ENCODE results near the gene MGA.

Gene MGA

DNA sequence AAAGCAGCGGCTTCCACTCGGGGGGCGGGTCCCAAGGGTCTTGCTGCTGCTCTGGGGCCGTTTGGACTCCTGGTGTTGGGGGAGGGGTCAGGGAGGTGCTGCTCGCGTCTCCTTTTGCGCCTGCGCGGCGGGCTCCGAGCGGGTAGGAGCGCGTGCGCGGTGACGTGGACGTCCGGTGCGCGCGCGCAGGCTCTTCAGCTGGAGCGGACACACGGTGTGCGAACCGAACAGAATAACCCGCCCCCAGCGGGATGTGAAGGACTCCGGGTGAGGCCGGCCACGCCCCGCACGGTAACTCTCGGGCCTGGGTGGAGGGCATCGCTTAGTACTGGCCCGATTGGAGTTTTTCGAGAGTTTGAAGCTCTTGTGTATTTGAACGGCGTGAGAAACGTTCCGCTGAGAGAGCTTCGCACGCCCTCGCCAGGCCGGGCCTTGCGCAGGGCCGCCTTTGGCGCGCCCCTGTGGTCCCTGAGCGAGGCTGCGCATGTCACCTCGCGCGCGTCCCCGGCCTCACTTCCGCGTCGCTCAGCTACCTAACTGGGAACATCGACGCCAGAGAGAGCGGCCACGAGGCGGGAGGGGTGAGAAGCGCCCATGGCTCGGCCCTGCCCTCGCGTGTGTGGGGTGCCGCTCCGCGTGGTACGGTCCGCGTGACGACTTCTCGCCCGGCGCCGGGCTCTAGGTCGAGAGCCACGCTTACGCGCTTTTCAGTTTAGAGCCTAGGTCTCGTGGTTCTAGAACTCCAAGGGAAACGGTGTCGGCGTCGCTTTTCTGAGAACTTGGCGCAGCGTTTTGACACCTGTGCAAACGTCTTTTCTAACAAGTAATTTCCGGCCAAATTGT, at the start of gene MGA:
Gene MGA (plus strand): TSS at position 171 of the 843 bp plus-strand sequence.
- DNase-seq (ENCODE audit: low read depth): peak; percentile 75

DNA sequence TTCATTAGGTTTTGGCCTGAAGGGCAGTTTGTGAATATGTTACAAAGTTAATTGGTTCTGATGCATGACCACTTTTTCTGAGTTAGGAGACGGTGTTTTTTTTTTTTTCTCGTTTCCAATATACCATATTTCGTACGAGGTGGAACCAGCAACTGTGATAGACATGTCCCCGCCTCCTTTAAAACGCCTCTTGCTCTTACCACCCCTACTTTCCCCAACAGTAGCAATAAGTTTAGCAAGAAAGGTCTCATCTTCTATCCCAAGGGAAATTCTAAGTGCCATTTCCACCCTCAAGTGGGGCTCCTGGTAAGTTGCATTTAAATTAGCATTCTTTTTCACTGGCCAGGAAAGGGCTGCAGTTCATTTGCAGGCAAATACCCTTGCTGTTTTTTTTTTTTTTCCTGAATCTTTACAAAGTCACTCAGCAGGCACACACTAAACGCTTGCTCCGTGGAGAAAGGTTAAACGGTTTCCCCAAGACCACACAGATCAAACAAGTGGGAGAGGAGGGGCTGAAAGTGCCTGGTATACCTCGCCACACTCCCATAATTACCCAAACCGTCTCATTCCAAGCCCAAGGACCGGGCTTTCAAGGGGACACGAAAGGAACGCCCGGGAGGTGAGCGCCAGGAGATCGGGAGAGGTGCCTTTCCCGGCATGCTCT, 39.5 kb upstream of the MGA start:
- no peak for DNase-seq (ENCODE audit: low read depth)

DNA sequence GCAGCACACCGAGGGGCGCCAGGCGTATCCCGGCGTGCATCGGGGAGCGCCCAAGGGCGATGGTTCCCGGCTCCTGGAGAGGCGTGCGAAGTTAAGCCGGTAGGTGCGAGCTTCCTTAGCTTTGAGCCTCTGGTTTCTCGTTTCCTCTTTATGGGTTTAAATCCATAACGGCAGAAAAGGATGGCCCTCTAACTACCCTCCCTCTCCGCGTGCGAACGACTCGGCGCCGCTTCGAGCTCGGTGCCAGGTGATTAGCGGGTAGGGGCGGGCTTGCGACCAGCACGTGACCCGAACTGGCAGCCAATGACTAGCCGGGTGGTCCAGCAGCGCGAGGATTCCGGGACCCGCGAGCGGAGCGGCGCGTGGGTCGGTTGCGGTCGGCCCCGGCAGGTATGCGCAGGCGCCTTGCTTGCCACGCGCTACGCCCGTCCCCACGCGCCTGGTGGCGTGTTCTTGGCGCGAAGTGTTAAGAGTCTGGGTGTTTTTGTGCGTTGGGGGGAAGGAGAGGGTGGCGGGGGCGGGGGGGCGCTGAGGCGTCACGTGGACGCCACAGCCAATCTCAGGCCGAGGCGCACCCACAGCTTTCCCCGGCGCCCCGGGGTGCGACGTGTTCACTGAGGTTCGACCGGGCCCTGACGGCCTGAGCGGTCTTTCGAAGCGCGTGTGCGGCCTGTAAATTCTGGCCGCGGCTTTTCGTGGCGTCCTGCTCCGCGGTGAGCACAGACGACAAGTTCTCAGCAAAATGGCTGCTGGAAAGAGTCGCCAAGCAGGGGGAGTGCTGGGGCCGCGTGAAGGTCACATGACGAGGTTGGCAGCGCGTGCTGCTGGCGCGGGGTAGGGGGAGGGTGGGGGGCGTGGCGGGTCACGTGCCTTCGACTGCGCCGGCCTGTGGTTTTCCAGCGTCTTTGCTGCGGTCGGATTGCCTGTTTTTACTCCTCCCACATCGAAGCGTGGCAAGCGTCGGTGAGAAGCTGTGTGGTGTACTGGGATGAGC, 38.7 kb upstream of the MGA start:
- DNase-seq (ENCODE audit: low read depth): peak; percentile 55

DNA sequence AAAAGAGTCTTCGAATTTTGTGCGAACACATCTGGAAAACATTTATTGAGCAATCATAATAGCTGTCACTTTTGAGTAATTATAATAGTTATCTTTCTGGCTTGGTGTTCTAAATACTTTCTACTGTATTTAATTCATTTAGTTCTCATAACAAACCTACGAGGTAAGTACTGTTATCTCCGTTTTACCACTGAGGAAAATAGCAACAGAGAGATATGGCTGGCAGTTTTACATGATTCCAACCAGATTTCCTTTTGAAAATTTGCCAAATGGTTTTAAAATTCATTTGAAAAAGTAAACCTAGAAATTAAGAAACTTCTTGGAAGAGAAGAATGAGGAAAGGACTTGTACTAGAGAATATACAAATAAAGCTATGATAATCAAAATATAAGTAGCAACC, 37.3 kb upstream of the MGA start:
- no peak for DNase-seq (ENCODE audit: low read depth)

DNA sequence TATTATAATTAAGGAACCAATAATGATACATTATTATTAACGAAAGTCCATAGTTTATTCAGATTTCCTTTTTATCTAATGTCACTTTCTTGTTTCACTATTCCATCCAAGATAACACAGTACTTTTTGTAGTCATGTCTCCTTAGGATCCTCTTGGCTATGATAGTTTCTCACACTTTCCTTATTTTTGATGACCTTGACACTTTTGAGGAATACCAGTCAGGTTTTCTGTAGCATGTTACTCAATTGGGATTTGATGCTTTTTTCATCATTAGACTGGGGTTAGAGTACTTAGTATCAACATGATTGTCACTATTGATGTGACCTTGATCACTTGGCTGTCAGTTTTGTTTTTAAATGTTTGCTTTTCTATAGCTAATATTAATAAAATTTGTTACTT, 33.0 kb upstream of the MGA start:
- no peak for DNase-seq (ENCODE audit: low read depth)

DNA sequence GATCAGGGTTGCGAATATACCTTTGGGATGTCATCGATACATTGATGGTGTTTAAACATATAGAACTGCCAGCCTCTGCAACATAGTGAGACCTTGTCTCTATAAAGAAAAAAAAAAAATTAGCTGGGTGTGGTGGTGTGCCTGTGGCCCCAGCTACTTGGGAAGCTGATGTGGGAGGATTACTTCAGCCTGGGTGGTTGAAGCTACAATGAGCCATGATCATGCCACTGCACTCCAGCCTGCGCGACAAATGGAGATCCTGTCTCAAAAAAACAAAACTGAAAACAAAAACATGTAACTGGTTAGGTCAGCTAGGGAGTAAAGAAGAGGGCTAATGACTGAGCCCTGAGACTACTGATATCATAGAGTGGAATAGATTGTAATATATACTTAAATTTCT, 30.7 kb upstream of the MGA start:
- DNase-seq (ENCODE audit: low read depth): no peak

DNA sequence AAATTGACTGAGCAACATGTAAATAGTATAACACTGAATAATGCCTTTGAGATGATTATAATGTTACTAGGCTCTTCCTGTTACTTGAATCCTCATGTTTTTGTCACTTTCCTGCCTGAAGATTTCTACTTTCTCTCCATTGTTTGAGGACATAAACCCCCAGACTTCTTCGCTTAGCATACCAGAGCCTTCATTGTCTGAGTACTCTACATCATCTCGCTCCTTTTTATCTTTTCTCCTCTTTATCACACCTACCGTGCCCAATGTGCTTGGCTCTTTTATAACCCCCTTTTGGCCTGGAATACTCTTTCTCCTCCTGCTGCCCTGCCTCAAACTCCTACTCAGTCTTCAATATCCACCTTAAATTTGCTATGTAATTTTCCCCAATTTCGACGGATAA, 30.3 kb upstream of the MGA start:
- DNase-seq (ENCODE audit: low read depth): no peak

DNA sequence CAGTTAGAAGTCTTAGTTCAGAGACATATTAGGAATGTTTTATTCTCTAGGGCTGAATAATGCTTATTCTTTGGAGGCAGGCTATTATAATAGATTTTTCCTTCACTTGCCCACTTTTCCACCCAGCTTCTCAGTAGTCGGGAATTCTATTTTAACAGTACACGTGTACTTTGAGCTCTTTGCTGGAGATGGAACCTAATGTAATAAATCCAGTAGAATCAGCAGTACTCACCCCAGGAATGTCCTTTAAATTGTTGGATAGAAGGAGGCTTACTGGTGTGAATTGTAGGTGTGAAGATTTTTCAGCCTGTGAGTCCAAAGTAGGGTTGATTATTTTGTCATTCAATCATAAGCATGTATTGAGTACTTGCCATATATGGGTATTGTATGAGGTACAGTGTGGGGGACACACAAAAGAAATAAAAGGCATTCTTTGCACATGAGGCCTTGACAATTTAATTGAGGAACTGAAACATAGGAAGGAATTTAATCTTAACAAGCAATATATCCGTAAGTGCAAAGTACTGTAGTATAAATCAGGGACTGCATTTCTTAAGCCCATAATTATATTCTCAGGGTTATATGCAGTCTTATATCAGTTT, 29.5 kb upstream of the MGA start:
- no peak for DNase-seq (ENCODE audit: low read depth)

DNA sequence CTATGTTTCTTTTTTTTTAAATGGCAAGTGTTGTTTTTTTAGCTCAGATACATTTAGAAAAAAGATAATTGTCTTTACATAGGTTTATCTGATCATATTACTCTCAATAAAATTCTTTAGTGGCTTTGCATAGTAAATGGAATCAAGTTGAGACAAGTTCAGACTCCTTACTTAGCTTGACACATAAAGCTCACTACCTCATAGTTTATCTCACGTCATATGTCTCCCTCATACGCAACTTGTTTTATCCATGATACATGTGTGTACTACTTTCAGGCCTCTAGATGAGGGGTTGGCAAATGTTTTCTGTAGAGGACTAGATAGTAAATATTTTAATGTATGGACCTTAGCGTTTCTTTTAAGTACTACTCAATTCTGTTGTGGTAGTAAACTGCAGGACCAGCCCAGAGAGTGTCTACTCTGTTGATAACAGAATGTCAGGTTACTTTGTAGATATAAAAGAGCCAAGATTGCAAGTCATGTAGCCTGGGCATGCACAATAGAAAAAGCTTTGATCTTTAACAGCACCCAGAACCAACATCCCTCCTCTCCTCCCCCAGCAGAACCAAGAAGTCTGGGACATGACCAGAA, 28.2 kb upstream of the MGA start:
- DNase-seq (ENCODE audit: low read depth): no peak

DNA sequence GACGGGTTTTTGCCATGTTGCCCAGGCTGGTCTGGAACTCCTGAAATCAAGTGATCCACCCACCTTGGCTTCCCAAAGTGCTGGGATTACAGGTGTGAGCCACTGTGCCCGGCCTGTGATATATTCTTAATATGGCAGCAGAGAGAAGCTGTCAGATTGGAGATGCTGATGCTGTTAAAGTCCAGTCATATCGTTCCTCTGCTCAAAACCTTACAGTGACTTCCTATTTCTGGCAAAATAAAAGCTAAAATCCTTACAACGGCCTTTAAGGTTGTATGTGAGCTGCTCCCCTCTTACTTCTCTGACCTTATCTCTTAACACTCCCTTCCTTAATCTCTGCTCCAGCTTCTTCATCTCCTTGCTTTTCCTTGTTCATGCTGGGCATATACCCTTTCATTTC, 26.6 kb upstream of the MGA start:
- no peak for DNase-seq (ENCODE audit: low read depth)

DNA sequence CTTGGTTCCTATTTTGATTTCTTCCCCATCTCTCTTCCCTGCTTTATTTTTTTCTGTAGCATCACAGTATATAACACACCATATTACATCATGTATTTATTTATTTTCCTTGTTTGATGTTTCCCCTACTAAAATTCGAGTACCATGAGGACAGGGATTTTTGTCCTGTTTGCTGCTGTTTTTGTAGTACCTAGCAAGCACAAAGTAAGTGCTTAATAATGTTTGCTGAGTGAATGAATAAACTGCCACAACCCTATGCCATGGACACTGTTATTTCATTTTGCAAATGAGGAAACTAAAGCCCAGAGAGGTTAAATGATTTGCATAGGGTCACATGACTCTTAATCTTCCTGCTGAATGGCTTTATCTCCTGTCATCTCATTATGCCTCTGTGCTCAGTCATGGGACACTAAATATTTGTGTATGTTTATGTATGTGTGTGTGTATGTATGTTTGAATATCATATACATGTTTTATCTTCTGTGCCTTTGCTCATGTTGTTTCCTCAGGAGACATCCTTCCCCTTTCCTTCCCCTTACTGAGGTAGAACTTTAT, 26.1 kb upstream of the MGA start:
- DNase-seq (ENCODE audit: low read depth): no peak

DNA sequence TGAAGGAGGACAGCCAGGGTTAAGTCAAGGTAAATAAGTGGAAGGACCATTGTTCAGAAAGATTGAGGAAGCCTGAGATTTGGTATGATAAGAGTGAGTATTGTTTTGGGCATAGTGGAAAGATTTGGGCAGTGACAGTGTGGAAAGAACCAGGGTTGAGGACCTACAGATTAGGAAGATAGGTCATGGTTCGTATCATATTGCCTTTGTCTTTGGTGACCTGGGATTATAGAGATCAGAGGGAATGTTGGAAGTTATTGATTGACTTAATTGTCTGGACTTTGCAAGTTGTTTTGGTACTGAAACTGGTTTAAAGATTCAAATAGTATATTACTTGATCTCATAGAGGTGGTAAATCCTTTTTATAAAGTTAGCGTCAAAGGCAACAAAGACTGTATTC, 23.1 kb upstream of the MGA start:
- DNase-seq (ENCODE audit: low read depth): no peak

DNA sequence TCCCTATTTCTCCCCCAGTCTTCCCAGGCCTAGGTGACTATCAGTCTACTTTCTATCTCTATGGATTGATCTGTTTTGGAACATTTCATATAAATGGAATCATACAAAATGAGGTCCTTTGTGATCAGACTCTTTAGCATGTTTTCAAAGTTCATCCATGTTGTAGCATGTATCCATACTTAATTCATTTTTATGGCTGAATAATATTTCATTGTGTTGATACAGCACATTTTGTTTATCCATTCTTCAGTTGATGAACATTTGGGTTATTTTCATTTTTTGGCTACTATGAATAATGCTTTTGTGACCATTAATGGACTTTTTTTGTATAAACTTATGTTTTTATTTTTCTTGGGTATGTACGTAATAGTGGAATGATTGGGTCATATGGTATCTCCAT, 19.2 kb upstream of the MGA start:
- no peak for DNase-seq (ENCODE audit: low read depth)

DNA sequence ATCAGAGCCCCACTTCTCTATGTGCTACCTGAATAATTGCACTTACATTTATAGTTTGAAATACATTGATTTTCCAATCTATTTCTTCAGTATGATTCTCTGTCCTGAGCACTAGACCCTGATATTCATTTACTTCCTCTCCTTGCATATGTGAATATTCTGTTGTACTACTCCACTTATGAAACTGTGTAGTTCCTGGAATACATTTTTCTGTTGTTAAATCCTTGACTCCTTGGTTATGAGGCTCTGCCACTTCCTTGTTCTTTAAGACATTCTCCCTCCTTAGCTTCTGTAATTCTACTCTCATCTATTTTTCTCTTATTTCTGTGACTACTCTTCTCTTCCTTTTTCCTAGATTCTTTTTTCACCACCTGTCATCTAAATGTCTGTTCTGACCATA, 12.9 kb upstream of the MGA start:
- no peak for DNase-seq (ENCODE audit: low read depth)

DNA sequence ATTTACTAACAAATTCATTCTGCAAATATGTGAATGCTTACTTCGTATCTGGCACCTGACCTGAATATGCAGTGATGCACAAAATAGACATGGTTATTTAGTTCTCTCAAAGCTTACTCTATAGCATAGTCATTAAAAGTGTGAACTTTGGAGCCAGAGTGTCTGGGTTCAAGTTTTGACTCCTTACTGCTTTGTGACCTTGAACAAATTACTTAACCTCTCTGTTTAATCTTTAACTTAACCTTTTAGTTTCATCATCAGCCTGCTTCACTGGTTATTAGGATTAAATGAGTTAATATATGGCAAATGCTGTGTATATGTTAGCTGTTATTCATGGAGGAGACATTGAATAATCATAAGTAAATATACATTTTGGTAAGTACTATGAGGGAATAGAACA, 12.1 kb upstream of the MGA start:
- no peak for DNase-seq (ENCODE audit: low read depth)

DNA sequence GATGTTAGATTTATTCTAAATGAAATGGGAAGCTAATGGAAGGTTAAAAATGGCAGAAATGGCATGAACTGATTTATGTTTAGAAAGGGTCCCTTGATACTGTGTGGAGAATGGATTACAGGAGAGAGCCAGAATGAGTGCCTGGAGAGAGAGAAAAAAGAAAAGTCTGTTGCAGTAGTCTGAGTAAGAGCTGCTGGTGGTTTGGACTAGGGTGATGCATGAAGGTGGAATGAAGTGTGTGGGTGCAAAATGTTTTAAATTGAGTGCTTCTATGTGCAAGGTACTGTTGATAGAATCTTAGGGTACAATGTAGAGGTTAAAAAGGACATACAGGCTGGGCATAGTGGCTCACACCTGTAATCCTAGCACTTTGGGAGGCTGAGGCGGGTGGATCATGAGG, 11.4 kb upstream of the MGA start:
- DNase-seq (ENCODE audit: low read depth): no peak

DNA sequence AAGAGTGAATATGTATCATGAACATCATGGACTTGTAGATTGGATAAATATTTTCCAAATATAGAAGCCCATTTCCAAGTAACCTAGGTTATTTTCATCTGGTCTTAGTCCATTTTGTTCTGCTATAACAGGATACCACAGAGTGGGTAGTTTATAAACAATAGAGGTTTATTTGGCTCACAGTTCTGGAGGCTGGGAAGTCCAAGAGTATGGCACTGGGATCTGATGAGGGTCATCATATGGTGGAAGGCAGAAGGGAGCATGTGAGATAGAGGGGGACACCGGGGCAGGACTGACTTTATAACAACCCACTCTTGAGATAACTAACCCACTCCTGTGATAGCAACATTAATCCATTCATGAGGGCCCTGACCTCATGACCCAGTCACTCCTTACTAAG, 9.4 kb upstream of the MGA start:
- DNase-seq (ENCODE audit: low read depth): no peak

DNA sequence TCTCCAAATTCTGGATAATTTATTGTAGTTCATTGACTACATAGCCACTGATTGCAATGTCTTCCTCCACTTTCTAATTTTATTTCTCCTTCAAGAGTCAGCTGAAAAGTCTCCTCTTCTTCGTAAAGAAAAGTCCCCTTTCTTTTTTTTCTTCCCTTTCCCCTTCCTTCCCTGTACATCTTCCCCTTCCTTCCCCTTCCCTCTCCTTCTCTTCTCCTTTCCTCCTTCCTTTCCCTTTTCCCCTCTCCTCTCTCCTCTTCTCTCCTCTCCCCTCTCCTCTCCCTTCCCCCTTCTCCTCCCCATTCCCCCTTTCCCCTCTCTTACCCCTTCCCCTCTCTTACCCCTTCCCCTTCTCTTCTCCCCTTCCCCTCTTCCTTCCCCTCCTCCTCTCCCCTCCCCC, 8.8 kb upstream of the MGA start:
- no peak for DNase-seq (ENCODE audit: low read depth)

DNA sequence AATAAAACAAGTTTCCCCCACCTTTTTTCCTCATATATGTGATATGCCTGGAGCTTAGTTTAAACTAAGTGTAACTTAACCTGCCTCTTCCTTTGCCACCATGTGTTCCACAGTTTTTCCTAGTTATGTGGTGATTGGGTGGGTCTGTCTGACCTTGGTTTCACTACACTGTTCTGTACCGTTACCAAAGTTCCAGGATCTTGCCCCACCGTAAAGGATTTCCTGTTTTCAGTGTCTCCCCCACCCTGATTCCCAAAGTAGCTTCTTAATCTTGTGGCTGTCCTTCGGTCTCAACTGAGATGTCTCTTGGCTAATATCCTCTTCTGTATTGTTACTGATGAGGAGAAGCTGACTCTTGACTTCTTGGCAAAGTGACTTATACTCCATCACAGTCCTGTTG, 6.4 kb upstream of the MGA start:
- DNase-seq (ENCODE audit: low read depth): no peak

DNA sequence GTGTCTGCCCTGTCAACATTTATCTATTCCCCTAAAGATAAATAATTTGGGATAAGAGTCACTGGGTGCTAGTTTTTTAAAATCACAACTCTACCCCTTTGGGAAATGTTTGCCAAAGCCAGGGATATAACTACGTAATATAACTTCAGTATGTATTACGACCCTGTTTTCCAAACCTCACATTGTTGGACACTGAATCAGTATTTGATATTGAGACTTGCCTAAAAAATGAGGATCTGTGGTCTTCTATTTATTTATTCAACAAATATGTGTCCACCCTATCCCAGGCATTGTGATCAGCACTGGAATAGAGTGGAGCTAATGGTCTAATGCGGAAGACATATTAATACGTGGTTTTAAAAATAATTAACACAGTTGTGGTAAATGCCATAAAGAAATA, 4.5 kb upstream of the MGA start:
- DNase-seq (ENCODE audit: low read depth): no peak

DNA sequence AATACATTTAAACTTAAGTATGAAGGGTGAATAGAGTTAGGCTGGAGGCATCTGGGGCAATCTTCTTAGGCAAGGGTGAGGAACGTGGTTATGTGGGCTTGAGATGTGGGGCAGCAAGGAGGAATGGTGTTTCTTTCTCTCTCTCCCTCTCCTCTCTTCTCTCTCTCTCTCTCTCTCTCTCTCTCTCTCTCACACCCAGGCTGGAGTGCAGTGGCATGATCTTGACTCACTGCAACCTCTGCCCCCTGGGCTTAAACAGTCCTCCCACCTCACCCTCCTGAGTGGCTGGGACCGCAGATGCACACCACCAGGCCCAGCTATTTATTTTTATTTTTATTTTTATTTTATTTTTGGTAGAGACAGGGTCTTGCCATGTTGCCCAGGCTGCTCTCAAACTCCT, 4.0 kb upstream of the MGA start:
- DNase-seq (ENCODE audit: low read depth): no peak

DNA sequence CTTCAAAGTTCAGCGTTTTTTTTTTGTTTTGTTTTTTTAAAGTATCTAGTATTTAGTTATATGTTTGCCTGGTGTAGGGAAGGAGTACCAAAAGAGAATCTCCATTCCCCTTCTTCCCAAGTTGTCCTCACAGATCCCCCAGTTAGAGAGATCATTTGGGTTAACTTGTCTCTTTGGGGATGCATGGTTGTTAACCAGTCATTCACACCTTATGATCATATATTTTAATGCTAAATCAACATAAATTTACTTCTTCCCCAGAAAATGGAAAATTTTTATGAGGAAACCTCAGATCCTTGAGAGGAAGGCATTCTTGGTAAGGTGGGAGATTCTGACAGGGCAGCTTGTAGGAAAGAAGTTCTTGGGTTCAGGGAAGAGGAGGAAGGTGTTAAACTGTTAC, 1.5 kb upstream of the MGA start:
- DNase-seq (ENCODE audit: low read depth): no peak
